Activated B cell treated with CpG ODN at 0.5 μM for 24 hours (primary cell): ENCODE results near the gene CCHCR1. TPM values are rescaled to one million over a fixed set of nuclear protein-coding genes. Genes with fewer than 3 reads are reported as not detected.
"Not testable (repeated sequence)": the region's sequence is repeated elsewhere in the genome, so short reads cannot be mapped to it uniquely, and the experiment has no call there.

Experiments
- ATAC-seq: fragments of 200-7000 bp; cut with Tn5 transposase; one replicate; pipeline ENCODE4 v1.10.0; 2021; ENCODE audit warnings: low read depth, mild to moderate bottlenecking, moderate library complexity
- CTCF ChIA-PET: fragments of 350-600 bp; sonication (Branson Sonifier 250); formaldehyde crosslinking; loops from one replicate; lab custom pipeline; 2021; ENCODE audit warnings: antibody characterized with exemption; lab: Charles Lee
- POLR2A ChIA-PET: fragments of 350-600 bp; sonication (Branson Sonifier 250); formaldehyde crosslinking; loops from one replicate; lab custom pipeline; 2021; ENCODE audit warnings: antibody characterized with exemption; lab: Charles Lee
- DNase-seq: peaks from one replicate; pipeline ENCODE4 v3.0.0; 2022
- H3K27ac Mint-ChIP-seq: one replicate; pipeline ENCODE4 v1.8.0; 2020; ENCODE audit warnings: mixed read lengths
- H3K27me3 Mint-ChIP-seq: one replicate; pipeline ENCODE4 v1.8.0; 2021; ENCODE audit warnings: mixed read lengths
- H3K36me3 Mint-ChIP-seq: one replicate; pipeline ENCODE4 v1.8.0; 2021; ENCODE audit warnings: low read depth, mixed read lengths
- H3K4me1 Mint-ChIP-seq: one replicate; pipeline ENCODE4 v1.8.0; 2021; ENCODE audit warnings: mixed read lengths
- H3K4me3 Mint-ChIP-seq: one replicate; pipeline ENCODE4 v1.8.0; 2020; ENCODE audit warnings: mild to moderate bottlenecking, mixed read lengths
- H3K9me3 Mint-ChIP-seq: one replicate; pipeline ENCODE4 v1.8.0; 2020; ENCODE audit warnings: mixed read lengths
- intact Hi-C: fragments of 100-400 bp; cut with micrococcal nuclease; formaldehyde crosslinking; loops from one replicate; pipeline ENCODE4 v1.15.1; 2024
- total RNA-seq: library from RNA; stranded (reverse); gene quantifications from 2 replicates; pipeline ENCODE4 v1.2.3, GENCODE V29; 2022
- TF ChIP-seq, protein P1 (sequence below): fragments of 200-600 bp; IDR thresholded peaks from one replicate; pipeline ENCODE4 v1.8.0; 2022; ENCODE audit warnings: antibody characterized with exemption, mild to moderate bottlenecking

Gene CCHCR1
- total RNA-seq, 1 donor from 2014 or later = 37.6 TPM

DNA sequence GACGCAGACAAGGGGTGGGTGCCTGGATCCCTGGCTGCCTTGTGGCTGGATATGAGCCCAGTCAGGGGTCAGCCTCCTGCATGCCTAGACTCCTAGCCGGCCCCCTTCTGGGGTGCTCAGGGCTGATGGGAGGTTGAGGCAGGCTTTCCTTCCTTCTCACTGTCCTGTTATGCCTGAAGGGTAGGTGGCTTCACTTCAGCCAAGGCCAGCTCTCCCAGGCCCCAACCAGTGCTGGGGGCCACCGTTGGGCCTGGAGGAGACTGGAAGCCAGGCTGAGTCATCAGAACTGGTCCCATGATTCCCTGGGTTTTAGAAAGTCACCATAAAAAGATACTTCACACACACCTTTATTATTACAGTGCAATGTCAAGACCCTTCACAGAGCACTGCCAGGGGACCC lies 15.8 kb upstream of the CCHCR1 start:
- H3K27me3 Mint-ChIP-seq = no peaks in the 10 kb centered on the region
- H3K4me3 Mint-ChIP-seq = no peak overlapping the region
- TF ChIP-seq, protein P1, sequence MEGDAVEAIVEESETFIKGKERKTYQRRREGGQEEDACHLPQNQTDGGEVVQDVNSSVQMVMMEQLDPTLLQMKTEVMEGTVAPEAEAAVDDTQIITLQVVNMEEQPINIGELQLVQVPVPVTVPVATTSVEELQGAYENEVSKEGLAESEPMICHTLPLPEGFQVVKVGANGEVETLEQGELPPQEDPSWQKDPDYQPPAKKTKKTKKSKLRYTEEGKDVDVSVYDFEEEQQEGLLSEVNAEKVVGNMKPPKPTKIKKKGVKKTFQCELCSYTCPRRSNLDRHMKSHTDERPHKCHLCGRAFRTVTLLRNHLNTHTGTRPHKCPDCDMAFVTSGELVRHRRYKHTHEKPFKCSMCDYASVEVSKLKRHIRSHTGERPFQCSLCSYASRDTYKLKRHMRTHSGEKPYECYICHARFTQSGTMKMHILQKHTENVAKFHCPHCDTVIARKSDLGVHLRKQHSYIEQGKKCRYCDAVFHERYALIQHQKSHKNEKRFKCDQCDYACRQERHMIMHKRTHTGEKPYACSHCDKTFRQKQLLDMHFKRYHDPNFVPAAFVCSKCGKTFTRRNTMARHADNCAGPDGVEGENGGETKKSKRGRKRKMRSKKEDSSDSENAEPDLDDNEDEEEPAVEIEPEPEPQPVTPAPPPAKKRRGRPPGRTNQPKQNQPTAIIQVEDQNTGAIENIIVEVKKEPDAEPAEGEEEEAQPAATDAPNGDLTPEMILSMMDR = no peak
- no peaks in the 10 kb centered on the region for H3K9me3 Mint-ChIP-seq
- H3K4me1 Mint-ChIP-seq = peaks cover 1% of the 10 kb centered on the region
- H3K27ac Mint-ChIP-seq = no peak overlapping the region
- intact Hi-C loops = no loop called here
- POLR2A ChIA-PET = no interaction called here
- no peaks in the 10 kb centered on the region for H3K36me3 Mint-ChIP-seq
- DNase-seq = no peak
- CTCF ChIA-PET = interaction anchor here (0.6 kb wide), 1 partner anchor 19 kb away, joined by 3 read pairs; no protein-coding TSS in a partner anchor
- no peak for ATAC-seq

GRCh38 chr6:31172973-31173384 lies 15.4 kb upstream of the CCHCR1 start:
- H3K27ac Mint-ChIP-seq = no peak overlapping the region
- DNase-seq (no peak), ATAC-seq (no peak)
- no peaks in the 10 kb centered on the region for H3K27me3 Mint-ChIP-seq
- TF ChIP-seq, protein P1 = no peak
- no peaks in the 10 kb centered on the region for H3K36me3 Mint-ChIP-seq
- no peaks in the 10 kb centered on the region for H3K9me3 Mint-ChIP-seq
- ChIA-PET CTCF (interaction anchor here (0.6 kb wide), 2 partner anchors 19 to 191 kb away, joined by 3 read pairs; no protein-coding TSS in a partner anchor), POLR2A (no interaction called here)
- intact Hi-C loops = no loop called here
- no peak overlapping the region for H3K4me3 Mint-ChIP-seq
- H3K4me1 Mint-ChIP-seq = no peaks in the 10 kb centered on the region

DNA sequence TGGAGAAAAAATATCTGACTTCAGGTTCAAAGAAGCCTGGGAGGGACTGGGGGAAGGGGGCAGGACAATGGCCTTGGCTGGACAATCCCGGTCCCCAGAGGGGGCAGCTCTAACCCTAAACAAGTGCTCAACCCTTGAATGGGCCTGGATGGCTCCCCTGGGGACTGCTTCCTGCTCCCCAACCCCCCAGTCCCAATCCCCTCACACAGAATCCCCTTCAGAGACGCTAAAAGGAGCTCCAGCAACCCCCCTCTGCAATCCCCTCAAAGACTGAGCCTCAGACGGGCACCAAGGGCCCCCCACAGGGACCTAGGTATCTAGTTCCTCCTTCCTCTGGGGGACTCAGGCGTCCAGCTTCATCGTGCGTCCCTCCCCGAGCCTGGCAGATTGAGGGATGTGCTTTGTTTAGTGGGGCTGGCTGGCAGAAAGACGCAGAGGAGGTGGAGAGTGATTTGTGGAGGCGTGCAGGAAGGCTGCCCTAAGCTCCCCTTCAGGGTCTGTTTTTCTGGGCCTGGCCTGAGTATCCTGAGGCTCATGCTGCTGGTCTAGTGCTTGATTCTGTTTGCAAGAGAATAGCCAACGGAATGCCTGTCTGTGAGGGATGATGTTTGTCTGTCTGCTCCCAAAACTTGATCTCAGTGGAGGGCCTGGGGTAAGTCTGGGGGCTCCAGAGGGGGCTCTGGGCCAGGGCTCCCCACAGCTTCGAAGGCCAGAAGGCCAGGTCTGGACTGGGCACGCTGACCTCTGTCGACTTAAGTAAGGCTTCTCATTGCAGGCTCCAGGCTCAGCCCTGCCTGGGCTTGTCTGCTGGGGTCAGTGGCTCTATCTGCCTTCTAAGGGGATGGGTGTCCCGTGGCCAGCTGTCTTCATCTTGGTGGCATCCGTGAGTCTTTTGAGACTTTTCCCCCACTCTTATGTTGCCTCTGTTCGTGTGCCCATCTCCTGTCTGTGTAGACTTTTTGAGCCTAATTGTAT lies 14.6 kb upstream of the CCHCR1 start:
- no peak overlapping the region for H3K4me3 Mint-ChIP-seq
- POLR2A ChIA-PET = interaction anchor here (0.6 kb wide), 1 partner anchor 26 kb away, joined by 3 read pairs; no protein-coding TSS in a partner anchor
- H3K36me3 Mint-ChIP-seq = no peaks in the 10 kb centered on the region
- CTCF ChIA-PET = interaction anchor here (0.6 kb wide), 1 partner anchor 192 kb away, joined by 3 read pairs; no protein-coding TSS in a partner anchor
- DNase-seq = no peak
- no peak for ATAC-seq
- H3K27ac Mint-ChIP-seq = no peak overlapping the region
- H3K9me3 Mint-ChIP-seq = no peaks in the 10 kb centered on the region
- intact Hi-C loops = no loop called here
- no peaks in the 10 kb centered on the region for H3K4me1 Mint-ChIP-seq
- TF ChIP-seq, protein P1 = no peak
- H3K27me3 Mint-ChIP-seq = no peaks in the 10 kb centered on the region

- no peaks in the 10 kb centered on the region for H3K36me3 Mint-ChIP-seq
- H3K9me3 Mint-ChIP-seq = no peaks in the 10 kb centered on the region
- POLR2A ChIA-PET = interaction anchor here (0.5 kb wide), 1 partner anchor 21 kb away, joined by 4 read pairs; no protein-coding TSS in a partner anchor
- CTCF ChIA-PET = no interaction called here
- no peaks in the 10 kb centered on the region for H3K4me1 Mint-ChIP-seq
- no peak overlapping the region for H3K4me3 Mint-ChIP-seq
- intact Hi-C loops = no loop called here
- TF ChIP-seq, protein P1 = no peak
- no peak for ATAC-seq
- no peaks in the 10 kb centered on the region for H3K27me3 Mint-ChIP-seq
- DNase-seq = no peak
- no peak overlapping the region for H3K27ac Mint-ChIP-seq
Observed at GRCh38 chr6:31170987-31171671, 13.5 kb upstream of the CCHCR1 start.

DNA sequence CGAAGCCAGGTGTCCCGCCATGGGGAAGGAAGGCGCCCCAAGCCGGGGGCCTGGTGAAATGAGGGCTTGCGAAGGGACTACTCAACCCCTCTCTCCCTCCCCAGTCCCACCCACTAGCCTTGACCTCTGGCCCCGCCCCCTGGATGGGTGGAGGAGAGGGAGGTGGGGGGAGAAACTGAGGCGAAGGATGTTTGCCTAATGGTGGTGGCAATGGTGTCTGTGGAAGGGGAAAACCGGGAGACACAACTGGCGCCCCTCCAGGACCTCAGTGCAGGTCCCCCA lies 12.9 kb upstream of the CCHCR1 start, which contains the start of gene POU5F1:
Gene POU5F1 (minus strand): TSS at position 83 of the 282 bp plus-strand sequence. CDS start 62 bp downstream, at position 21.
- ChIA-PET POLR2A (no interaction called here), CTCF (no interaction called here)
- Mint-ChIP-seq H3K4me1 (peaks cover 3% of the 10 kb centered on the region), H3K4me3 (no peak within 1 kb of the TSS), H3K27ac (no peak within 1 kb of the TSS), H3K27me3 (no peaks in the 10 kb centered on the region), H3K36me3 (no peaks in the 10 kb centered on the region), H3K9me3 (no peaks in the 10 kb centered on the region)
- DNase-seq (no peak), ATAC-seq (no peak)
- intact Hi-C loops = no loop called here
- TF ChIP-seq, protein P1 = no peak

DNA sequence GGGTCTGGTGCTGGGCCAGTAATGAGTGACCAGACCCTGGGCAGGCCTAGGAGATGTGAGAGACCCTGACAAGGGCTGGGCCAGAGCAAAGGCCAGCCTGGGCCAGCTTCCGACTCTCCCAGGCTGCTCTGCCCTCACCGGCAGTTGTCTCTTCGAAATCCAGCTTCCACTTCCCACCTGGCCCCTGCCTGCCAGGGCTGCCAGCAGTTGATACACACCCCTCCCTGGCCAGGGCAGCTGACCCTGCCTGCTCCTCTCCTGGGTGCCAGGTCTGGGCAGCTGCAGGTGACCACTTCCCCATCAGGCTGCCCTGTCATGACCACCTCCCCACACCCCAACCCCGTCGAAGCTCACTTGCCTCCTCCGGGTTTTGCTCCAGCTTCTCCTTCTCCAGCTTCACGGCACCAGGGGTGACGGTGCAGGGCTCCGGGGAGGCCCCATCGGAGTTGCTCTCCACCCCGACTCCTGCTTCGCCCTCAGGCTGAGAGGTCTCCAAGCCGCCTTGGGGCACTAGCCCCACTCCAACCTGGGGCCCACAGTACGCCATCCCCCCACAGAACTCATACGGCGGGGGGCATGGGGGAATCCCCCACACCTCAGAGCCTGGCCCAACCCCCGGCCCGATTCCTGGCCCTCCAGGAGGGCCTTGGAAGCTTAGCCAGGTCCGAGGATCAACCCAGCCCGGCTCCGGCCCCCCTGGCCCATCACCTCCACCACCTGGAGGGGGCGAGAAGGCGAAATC lies 12.4 kb upstream of the CCHCR1 start:
- intact Hi-C loops = not testable (repeated sequence)

More for the DNA sequence above, 12.4 kb upstream of the CCHCR1 start:
- ATAC-seq, POLR2A ChIA-PET, H3K27me3 Mint-ChIP-seq, DNase-seq, H3K36me3 Mint-ChIP-seq, CTCF ChIA-PET, H3K9me3 Mint-ChIP-seq, H3K4me3 Mint-ChIP-seq, H3K27ac Mint-ChIP-seq, H3K4me1 Mint-ChIP-seq: not testable (repeated sequence)
